ENCODE measurements around the gene PRR29. TPM values are rescaled to one million over a fixed set of nuclear protein-coding genes. Genes with fewer than 3 reads are reported as not detected.

Gene PRR29
- total RNA-seq, 1 experiment from 2014 or later, result 0.85 TPM

GRCh38 chr17:63973247-63973646 is 24.9 kb upstream of the PRR29 start:
- ChIA-PET POLR2A (no interaction called here), CTCF (interaction anchor here (0.8 to 1.6 kb wide), 2 partner anchors 54 to 55 kb away, joined by 3 to 4 read pairs; no protein-coding TSS in a partner anchor)
- no peaks in the 10 kb centered on the region; the same call in 1 of the 2 replicates for H3K27me3 Mint-ChIP-seq (ENCODE audit: low read depth)
- H3K4me3 Mint-ChIP-seq, result no peak overlapping the region
- DNase-seq (ENCODE audit: low spot score), result no peak
- no peaks in the 10 kb centered on the region for H3K36me3 Mint-ChIP-seq
- 0 out of 2 replicates have a peak, but pooled peaks cover 5% of the 10 kb centered on the region for H3K4me1 Mint-ChIP-seq
- TF ChIP-seq FOXJ3 (CRISPR knock-in tag; IDR thresholded peaks at IDR 0.05; ENCODE audit: borderline replicate concordance), result no peak
- TF ChIP-seq ZNF138 (CRISPR knock-in tag; conservative IDR thresholded peaks at IDR 0.05), result no peak
- no peak for TF ChIP-seq ATF3 (CRISPR knock-in tag; conservative IDR thresholded peaks at IDR 0.05)
- TF ChIP-seq, protein P1, sequence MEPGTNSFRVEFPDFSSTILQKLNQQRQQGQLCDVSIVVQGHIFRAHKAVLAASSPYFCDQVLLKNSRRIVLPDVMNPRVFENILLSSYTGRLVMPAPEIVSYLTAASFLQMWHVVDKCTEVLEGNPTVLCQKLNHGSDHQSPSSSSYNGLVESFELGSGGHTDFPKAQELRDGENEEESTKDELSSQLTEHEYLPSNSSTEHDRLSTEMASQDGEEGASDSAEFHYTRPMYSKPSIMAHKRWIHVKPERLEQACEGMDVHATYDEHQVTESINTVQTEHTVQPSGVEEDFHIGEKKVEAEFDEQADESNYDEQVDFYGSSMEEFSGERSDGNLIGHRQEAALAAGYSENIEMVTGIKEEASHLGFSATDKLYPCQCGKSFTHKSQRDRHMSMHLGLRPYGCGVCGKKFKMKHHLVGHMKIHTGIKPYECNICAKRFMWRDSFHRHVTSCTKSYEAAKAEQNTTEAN (CRISPR knock-in tag; IDR thresholded peaks at IDR 0.05), result no peak
- no peak for TF ChIP-seq IRF2 (CRISPR knock-in tag; IDR thresholded peaks at IDR 0.05; ENCODE audit: borderline replicate concordance, low read depth)
- TF ChIP-seq ZNF425 (CRISPR knock-in tag; conservative IDR thresholded peaks at IDR 0.05), result no peak
- TF ChIP-seq ZNF671 (CRISPR knock-in tag; IDR thresholded peaks at IDR 0.05), result no peak
- no peak for TF ChIP-seq JAZF1 (CRISPR knock-in tag; IDR thresholded peaks at IDR 0.05)
- TF ChIP-seq MYBL2 (CRISPR knock-in tag; IDR thresholded peaks at IDR 0.05), result no peak
- ATAC-seq, result no peak
- H3K9me3 Mint-ChIP-seq, result no peaks in the 10 kb centered on the region
- H3K27ac Mint-ChIP-seq, result no peak overlapping the region

- TF ChIP-seq MLX (CRISPR knock-in tag; IDR thresholded peaks at IDR 0.05) (no peak), SMAD4 (CRISPR knock-in tag; IDR thresholded peaks at IDR 0.05) (no peak), ZBTB21 (CRISPR knock-in tag; IDR thresholded peaks at IDR 0.05; ENCODE audit: borderline replicate concordance) (no peak), FOXK1 (CRISPR knock-in tag; IDR thresholded peaks at IDR 0.05) (no peak)
- TF ChIP-seq, protein P1 (CRISPR knock-in tag; IDR thresholded peaks at IDR 0.05), result no peak
- Mint-ChIP-seq H3K4me1 (0 out of 2 replicates have a peak, but pooled peaks cover 5% of the 10 kb centered on the region), H3K9me3 (no peaks in the 10 kb centered on the region), H3K27me3 (ENCODE audit: low read depth) (no peaks in the 10 kb centered on the region; the same call in 1 of the 2 replicates), H3K4me3 (no peak overlapping the region), H3K36me3 (no peaks in the 10 kb centered on the region), H3K27ac (no peak overlapping the region)
- no peak for ATAC-seq
- POLR2A ChIA-PET, result no interaction called here
- CTCF ChIA-PET, result interaction anchor here (0.8 to 2.2 kb wide), 9 partner anchors 12 to 160 kb away, joined by 3 to 8 read pairs (median 5); no protein-coding TSS in a partner anchor
- no peak for DNase-seq (ENCODE audit: low spot score)
Measured at GRCh38 chr17:63973930-63974593, 24.1 kb upstream of the PRR29 start.

- no peak overlapping the region for H3K4me3 Mint-ChIP-seq
- 0 out of 2 replicates have a peak, but pooled peaks cover 5% of the 10 kb centered on the region for H3K4me1 Mint-ChIP-seq
- ChIA-PET CTCF (interaction anchor here (1.2 to 2.2 kb wide), 9 partner anchors 13 to 159 kb away, joined by 3 to 8 read pairs (median 5); no protein-coding TSS in a partner anchor), POLR2A (no interaction called here)
- DNase-seq (ENCODE audit: low spot score), result no peak
- no peaks in the 10 kb centered on the region; the same call in 1 of the 2 replicates for H3K27me3 Mint-ChIP-seq (ENCODE audit: low read depth)
- TF ChIP-seq ETV6 (CRISPR knock-in tag; IDR thresholded peaks at IDR 0.05) (no peak), MYBL2 (CRISPR knock-in tag; IDR thresholded peaks at IDR 0.05) (no peak), ZNF396 (CRISPR knock-in tag; IDR thresholded peaks at IDR 0.05; ENCODE audit: borderline replicate concordance) (no peak)
- TF ChIP-seq, protein P2, sequence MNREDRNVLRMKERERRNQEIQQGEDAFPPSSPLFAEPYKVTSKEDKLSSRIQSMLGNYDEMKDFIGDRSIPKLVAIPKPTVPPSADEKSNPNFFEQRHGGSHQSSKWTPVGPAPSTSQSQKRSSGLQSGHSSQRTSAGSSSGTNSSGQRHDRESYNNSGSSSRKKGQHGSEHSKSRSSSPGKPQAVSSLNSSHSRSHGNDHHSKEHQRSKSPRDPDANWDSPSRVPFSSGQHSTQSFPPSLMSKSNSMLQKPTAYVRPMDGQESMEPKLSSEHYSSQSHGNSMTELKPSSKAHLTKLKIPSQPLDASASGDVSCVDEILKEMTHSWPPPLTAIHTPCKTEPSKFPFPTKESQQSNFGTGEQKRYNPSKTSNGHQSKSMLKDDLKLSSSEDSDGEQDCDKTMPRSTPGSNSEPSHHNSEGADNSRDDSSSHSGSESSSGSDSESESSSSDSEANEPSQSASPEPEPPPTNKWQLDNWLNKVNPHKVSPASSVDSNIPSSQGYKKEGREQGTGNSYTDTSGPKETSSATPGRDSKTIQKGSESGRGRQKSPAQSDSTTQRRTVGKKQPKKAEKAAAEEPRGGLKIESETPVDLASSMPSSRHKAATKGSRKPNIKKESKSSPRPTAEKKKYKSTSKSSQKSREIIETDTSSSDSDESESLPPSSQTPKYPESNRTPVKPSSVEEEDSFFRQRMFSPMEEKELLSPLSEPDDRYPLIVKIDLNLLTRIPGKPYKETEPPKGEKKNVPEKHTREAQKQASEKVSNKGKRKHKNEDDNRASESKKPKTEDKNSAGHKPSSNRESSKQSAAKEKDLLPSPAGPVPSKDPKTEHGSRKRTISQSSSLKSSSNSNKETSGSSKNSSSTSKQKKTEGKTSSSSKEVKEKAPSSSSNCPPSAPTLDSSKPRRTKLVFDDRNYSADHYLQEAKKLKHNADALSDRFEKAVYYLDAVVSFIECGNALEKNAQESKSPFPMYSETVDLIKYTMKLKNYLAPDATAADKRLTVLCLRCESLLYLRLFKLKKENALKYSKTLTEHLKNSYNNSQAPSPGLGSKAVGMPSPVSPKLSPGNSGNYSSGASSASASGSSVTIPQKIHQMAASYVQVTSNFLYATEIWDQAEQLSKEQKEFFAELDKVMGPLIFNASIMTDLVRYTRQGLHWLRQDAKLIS (CRISPR knock-in tag; IDR thresholded peaks at IDR 0.05; ENCODE audit: borderline replicate concordance), result no peak
- no peaks in the 10 kb centered on the region for H3K36me3 Mint-ChIP-seq
- peak overlapping the region; percentile 14; the same call in 1 of the 2 replicates for H3K27ac Mint-ChIP-seq
- H3K9me3 Mint-ChIP-seq, result no peaks in the 10 kb centered on the region
- ATAC-seq, result no peak
Measured at GRCh38 chr17:63974594-63975192, 23.5 kb upstream of the PRR29 start.

Measured in WTC11 (cell line).